Upper lobe of left lung (tissue), 4 donors: Measurements from ENCODE around the gene LTBP1.
"Not testable (repeated sequence)": the region's sequence is repeated elsewhere in the genome, so short reads cannot be mapped to it uniquely, and the experiment has no call there.

Experiments used
- EP300 ChIP-seq, 4 donors: sonication (generic); formaldehyde crosslinking; IDR thresholded peaks; one replicate each; pipeline ENCODE4 v1.5.1; 2017; ENCODE audit warnings: antibody characterized with exemption in 4 of 4, control low read depth in 2 of 4
- POLR2A ChIP-seq, 4 donors: fragments of 450-650 bp; IDR thresholded peaks; one replicate each; pipeline ENCODE4 v1.5.1; 2016 to 2017; ENCODE audit warnings: antibody characterized with exemption in 4 of 4, mild to moderate bottlenecking in 2 of 4
- TF ChIP-seq, protein P1 (sequence below), 6 experiments: fragments of 450-650 bp in 4 of 6; fragments of 200-600 bp in 2 of 6; sonication (generic) in 2 of 6; IDR thresholded peaks; one replicate each; pipeline ENCODE4 v1.5.1; 2016 to 2019; ENCODE audit warnings: antibody characterized with exemption in 6 of 6

DNA sequence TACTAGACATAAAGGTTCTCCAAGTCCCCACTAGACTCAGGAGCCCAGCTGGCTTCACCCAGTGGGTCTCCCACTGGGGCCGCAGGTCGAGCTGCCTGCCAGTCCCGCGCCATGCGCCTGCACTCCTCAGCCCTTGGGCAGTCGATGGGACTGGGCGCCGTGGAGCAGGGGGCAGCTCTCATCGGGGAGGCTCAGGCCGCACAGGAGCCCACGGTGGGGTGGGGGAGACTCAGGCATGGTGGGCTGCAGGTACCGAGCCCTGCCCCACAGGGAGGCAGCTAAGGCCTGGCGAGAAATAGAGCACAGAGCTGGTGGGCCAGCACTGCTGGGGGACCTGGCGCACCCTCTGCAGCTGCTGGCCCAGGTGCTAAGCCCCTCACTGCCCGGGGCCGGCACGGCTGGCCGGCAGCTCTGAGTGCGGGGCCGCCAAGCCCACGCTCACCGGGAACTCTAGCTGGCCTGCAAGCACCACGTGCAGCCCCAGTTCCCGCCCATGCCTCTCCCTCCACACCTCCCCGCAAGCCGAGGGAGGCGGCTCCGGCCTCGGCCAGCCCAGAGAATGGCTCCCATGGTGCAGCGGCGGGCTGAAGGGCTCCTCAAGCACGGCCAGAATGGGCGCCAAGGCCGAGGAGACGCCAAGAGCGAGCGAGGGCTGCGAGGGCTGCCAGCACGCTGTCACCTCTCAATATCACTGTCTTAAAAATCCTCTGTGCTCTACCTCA lies 110.7 kb downstream of the LTBP1 start:
- TF ChIP-seq EP300, POLR2A (IDR thresholded peaks at IDR 0.05): not testable (repeated sequence)
- TF ChIP-seq, protein P1, sequence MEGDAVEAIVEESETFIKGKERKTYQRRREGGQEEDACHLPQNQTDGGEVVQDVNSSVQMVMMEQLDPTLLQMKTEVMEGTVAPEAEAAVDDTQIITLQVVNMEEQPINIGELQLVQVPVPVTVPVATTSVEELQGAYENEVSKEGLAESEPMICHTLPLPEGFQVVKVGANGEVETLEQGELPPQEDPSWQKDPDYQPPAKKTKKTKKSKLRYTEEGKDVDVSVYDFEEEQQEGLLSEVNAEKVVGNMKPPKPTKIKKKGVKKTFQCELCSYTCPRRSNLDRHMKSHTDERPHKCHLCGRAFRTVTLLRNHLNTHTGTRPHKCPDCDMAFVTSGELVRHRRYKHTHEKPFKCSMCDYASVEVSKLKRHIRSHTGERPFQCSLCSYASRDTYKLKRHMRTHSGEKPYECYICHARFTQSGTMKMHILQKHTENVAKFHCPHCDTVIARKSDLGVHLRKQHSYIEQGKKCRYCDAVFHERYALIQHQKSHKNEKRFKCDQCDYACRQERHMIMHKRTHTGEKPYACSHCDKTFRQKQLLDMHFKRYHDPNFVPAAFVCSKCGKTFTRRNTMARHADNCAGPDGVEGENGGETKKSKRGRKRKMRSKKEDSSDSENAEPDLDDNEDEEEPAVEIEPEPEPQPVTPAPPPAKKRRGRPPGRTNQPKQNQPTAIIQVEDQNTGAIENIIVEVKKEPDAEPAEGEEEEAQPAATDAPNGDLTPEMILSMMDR (IDR thresholded peaks at IDR 0.05): not testable (repeated sequence)
